AG04449 (cell line): Measurements from ENCODE around the gene VWC2.

ENCODE experiments used
- CTCF ChIA-PET: fragments of 350-600 bp; formaldehyde crosslinking; extraction: SDS; loops from one replicate; lab custom pipeline; 2021; ENCODE audit warnings: antibody characterized with exemption; lab: Yijun Ruan, JAX
- POLR2A ChIA-PET: fragments of 400-600, 350-600 bp; formaldehyde crosslinking; extraction: SDS; loops from one replicate; lab custom pipeline; 2020; ENCODE audit warnings: antibody characterized with exemption, inconsistent platforms; lab: Yijun Ruan, JAX
- DNase-seq: peaks from one replicate; pipeline ENCODE4 v3.0.0-alpha.2; 2010; ENCODE audit warnings: low read depth, low spot score
- H3K4me3 ChIP-seq: 2 replicates; pipeline ENCODE4 v1.5.1; 2011; ENCODE audit warnings: low read depth, mild to moderate bottlenecking, control low read depth, low read length
- CTCF ChIP-seq: IDR thresholded peaks from one replicate; pipeline ENCODE4 v1.5.1; 2011; ENCODE audit warnings: mild to moderate bottlenecking, moderate library complexity, low read length, control low read depth, inconsistent platforms; ENCODE audit not compliant: insufficient read depth; ENCODE audit errors: missing control alignments

VWC2 gene

GRCh38 chr7:49772916-49773217 lies 571 bp upstream of the VWC2 start:
- no peak for TF ChIP-seq CTCF
- no peak for DNase-seq
- H3K4me3 ChIP-seq, result no peak overlapping the region
- ChIA-PET POLR2A (no interaction called here), CTCF (no interaction called here)

GRCh38 chr7:49773936-49774458 lies 559 bp downstream of the VWC2 start:
- DNase-seq, result no peak
- H3K4me3 ChIP-seq, result no peak overlapping the region
- POLR2A ChIA-PET, result no interaction called here
- no peak for TF ChIP-seq CTCF
- CTCF ChIA-PET, result interaction anchor here (0.6 kb wide), 1 partner anchor 802 kb away, joined by 3 read pairs; no protein-coding TSS in a partner anchor

- no peak for DNase-seq
- TF ChIP-seq CTCF, result no peak
- POLR2A ChIA-PET, result no interaction called here
- CTCF ChIA-PET, result interaction anchor here (0.6 kb wide), 1 partner anchor 802 kb away, joined by 3 read pairs; no protein-coding TSS in a partner anchor
- H3K4me3 ChIP-seq, result no peak overlapping the region
Observed at GRCh38 chr7:49774459-49775064, 1.1 kb downstream of the VWC2 start.

GRCh38 chr7:49775065-49775948 lies 1.9 kb downstream of the VWC2 start:
- no peak for TF ChIP-seq CTCF
- CTCF ChIA-PET, result no interaction called here
- no peak overlapping the region for H3K4me3 ChIP-seq
- POLR2A ChIA-PET, result no interaction called here
- no peak for DNase-seq

- ChIA-PET POLR2A (no interaction called here), CTCF (no interaction called here)
- no peak for DNase-seq
- no peak overlapping the region for H3K4me3 ChIP-seq
- no peak for TF ChIP-seq CTCF
Observed at GRCh38 chr7:49775949-49776443, 2.6 kb downstream of the VWC2 start.

- ChIA-PET CTCF (no interaction called here), POLR2A (no interaction called here)
- no peak overlapping the region for H3K4me3 ChIP-seq
- TF ChIP-seq CTCF, result no peak
- DNase-seq, result no peak
Observed at GRCh38 chr7:49776994-49777393, 3.6 kb downstream of the VWC2 start.
